ENCODE data around the gene PGRMC2.
"Not testable (repeated sequence)": the region's sequence is repeated elsewhere in the genome, so short reads cannot be mapped to it uniquely, and the experiment has no call there.

The PGRMC2 gene

GRCh38 chr4:128267745-128268144 is 19.9 kb downstream of the PGRMC2 start:
- no peak for DNase-seq (ENCODE audit: low read depth)

GRCh38 chr4:128267171-128267570 is 20.4 kb downstream of the PGRMC2 start:
- DNase-seq (ENCODE audit: low read depth), result not testable (repeated sequence)

GRCh38 chr4:128265550-128265949 is 22.1 kb downstream of the PGRMC2 start:
- not testable (repeated sequence) for DNase-seq (ENCODE audit: low read depth)

GRCh38 chr4:128259889-128260288 is 27.7 kb downstream of the PGRMC2 start:
- DNase-seq (ENCODE audit: low read depth), result not testable (repeated sequence)

GRCh38 chr4:128258166-128258565 is 29.4 kb downstream of the PGRMC2 start:
- DNase-seq (ENCODE audit: low read depth), result not testable (repeated sequence)

GRCh38 chr4:128256539-128256938 is 31.1 kb downstream of the PGRMC2 start:
- DNase-seq (ENCODE audit: low read depth), result no peak

- no peak for DNase-seq (ENCODE audit: low read depth)
These were observed 31.7 kb downstream of the PGRMC2 start for GRCh38 chr4:128255906-128256305.

- DNase-seq (ENCODE audit: low read depth), result no peak
These were observed 37.6 kb downstream of the PGRMC2 start for GRCh38 chr4:128249787-128250668.

GRCh38 chr4:128247906-128248305 is 39.7 kb downstream of the PGRMC2 start:
- DNase-seq (ENCODE audit: low read depth), result no peak

GRCh38 chr4:128245391-128245790 is 42.2 kb downstream of the PGRMC2 start:
- DNase-seq (ENCODE audit: low read depth), result not testable (repeated sequence)

GRCh38 chr4:128244379-128244778 is 43.2 kb downstream of the PGRMC2 start:
- DNase-seq (ENCODE audit: low read depth), result no peak

GRCh38 chr4:128242601-128243000 is 45.0 kb downstream of the PGRMC2 start:
- no peak for DNase-seq (ENCODE audit: low read depth)

- no peak for DNase-seq (ENCODE audit: low read depth)
These were observed 45.6 kb downstream of the PGRMC2 start for GRCh38 chr4:128241981-128242380.

GRCh38 chr4:128241425-128241913 is 46.1 kb downstream of the PGRMC2 start:
- no peak for DNase-seq (ENCODE audit: low read depth)

- no peak for DNase-seq (ENCODE audit: low read depth)
These were observed 46.6 kb downstream of the PGRMC2 start for GRCh38 chr4:128241019-128241418.

- no peak for DNase-seq (ENCODE audit: low read depth)
These were observed 52.8 kb downstream of the PGRMC2 start for GRCh38 chr4:128234836-128235235.

GRCh38 chr4:128232719-128233118 is 54.9 kb downstream of the PGRMC2 start:
- DNase-seq (ENCODE audit: low read depth), result no peak

- no peak for DNase-seq (ENCODE audit: low read depth)
These were observed 58.5 kb downstream of the PGRMC2 start for GRCh38 chr4:128228845-128229795.

GRCh38 chr4:128227991-128228571 is 59.5 kb downstream of the PGRMC2 start:
- DNase-seq (ENCODE audit: low read depth), result no peak

GRCh38 chr4:128225148-128225547 is 62.5 kb downstream of the PGRMC2 start:
- DNase-seq (ENCODE audit: low read depth), result no peak

- no peak for DNase-seq (ENCODE audit: low read depth)
These were observed 66.0 kb downstream of the PGRMC2 start for GRCh38 chr4:128221586-128221985.

Data from activated T-helper 1 cell treated with Interleukin-2 at 50 U/mL for 16 hours (primary cell).